Heart left ventricle (tissue), 13 donors: Measurements from ENCODE around the gene GTF2H4.

Experiments
- POLR2A ChIP-seq, 2 donors: fragments of 450-650 bp; IDR thresholded peaks; one replicate each; pipeline ENCODE4 v1.6.1; 2017; ENCODE audit warnings: antibody characterized with exemption in 2 of 2, mild to moderate bottlenecking in 2 of 2, moderate library complexity in 2 of 2
- TF ChIP-seq, protein P1 (sequence below), 12 donors: fragments of 200-600 bp; sonication (generic) in 4 of 12; IDR thresholded peaks; one replicate each; pipeline versions ENCODE4 v1.5.0 to v1.8.0; 2018 to 2022; ENCODE audit warnings: antibody characterized with exemption in 12 of 12, mild to moderate bottlenecking in 5 of 12
- donor health status: ischemic (EF 13 %, LVEDD 7.1; RV severe dilation, severe dysfunction).
- donor health status: DM: no; HTN: yes; CAD: no.
- donor health status: DM: no; HTN: no; CAD: no.
- donor health status: ischemic (EF 25% LVEDD 6.9; RV normal size, moderate dysfunction).
- donor health status: ischemic (EF 25% LVEDD 5.7; RV mildly dilated, moderate dysfunction).
- donor health status: ischemic (EF 35%, LVEDD 5.7; RV mildly dilated, moderate dysfunction).
- donor health status: nonischemic (EF 11% LVEDD 7.7; RV severe dilation, severe dysfunction).
- donor health status: DM: yes; HTN: yes; CAD: no.
- donor health status: PGD.
- donor health status: ischemic (EF 29% LVEDD 5.4; RV normal size, mild dysfunction).
- donor health status: nonischemic (EF 23%, LVEDD 6.1; RV moderate dilation, normal function).

DNA sequence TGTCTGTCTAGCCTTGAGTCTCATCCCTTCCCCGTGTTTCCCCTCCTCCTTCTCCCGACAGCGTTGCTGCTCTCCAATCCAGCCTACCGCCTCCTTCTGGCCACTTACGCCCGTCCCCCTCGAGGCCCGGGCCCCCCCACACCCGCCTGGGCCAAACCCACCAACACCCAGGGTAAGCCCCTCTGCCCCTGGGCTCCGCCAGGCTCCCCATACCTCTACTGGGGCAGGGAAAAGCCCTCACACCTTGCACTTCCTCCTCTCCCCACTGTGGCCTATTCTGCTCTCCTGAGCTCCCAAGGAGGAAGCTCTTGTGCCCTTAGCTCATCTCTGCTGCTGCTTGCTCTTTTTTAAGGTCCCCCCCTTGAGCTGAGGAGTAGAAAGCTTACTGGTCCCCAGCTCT is 12.7 kb upstream of the GTF2H4 start:
- TF ChIP-seq, protein P1, sequence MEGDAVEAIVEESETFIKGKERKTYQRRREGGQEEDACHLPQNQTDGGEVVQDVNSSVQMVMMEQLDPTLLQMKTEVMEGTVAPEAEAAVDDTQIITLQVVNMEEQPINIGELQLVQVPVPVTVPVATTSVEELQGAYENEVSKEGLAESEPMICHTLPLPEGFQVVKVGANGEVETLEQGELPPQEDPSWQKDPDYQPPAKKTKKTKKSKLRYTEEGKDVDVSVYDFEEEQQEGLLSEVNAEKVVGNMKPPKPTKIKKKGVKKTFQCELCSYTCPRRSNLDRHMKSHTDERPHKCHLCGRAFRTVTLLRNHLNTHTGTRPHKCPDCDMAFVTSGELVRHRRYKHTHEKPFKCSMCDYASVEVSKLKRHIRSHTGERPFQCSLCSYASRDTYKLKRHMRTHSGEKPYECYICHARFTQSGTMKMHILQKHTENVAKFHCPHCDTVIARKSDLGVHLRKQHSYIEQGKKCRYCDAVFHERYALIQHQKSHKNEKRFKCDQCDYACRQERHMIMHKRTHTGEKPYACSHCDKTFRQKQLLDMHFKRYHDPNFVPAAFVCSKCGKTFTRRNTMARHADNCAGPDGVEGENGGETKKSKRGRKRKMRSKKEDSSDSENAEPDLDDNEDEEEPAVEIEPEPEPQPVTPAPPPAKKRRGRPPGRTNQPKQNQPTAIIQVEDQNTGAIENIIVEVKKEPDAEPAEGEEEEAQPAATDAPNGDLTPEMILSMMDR (IDR thresholded peaks at IDR 0.05) = no peak
- TF ChIP-seq POLR2A (IDR thresholded peaks at IDR 0.05) = no peak
